MM.1S (cell line): ENCODE data around the gene BORCS6.

Experiments
- DNase-seq: peaks from one replicate; pipeline ENCODE4 v3.0.0-alpha.2; 2015
- H2AFZ ChIP-seq: fragments of 300-600 bp; sonication (generic); 2 replicates; pipeline ENCODE4 v1.6.0; 2016; ENCODE audit warnings: antibody characterized with exemption, low read length
- H3F3A ChIP-seq: fragments of 300-600 bp; sonication (generic); 2 replicates; pipeline ENCODE4 v1.6.1; 2016; ENCODE audit warnings: mild to moderate bottlenecking, antibody characterized with exemption, low read length, moderate library complexity, mixed read lengths; ENCODE audit not compliant: insufficient read depth
- H3K27ac ChIP-seq: fragments of 300-600 bp; sonication (generic); 2 replicates; pipeline ENCODE4 v1.5.1; 2016; ENCODE audit warnings: mild to moderate bottlenecking, low read length
- H3K27me3 ChIP-seq: fragments of 300-600 bp; sonication (generic); replicated peaks from 2 replicates; pipeline ENCODE4 v1.6.0; 2016; ENCODE audit warnings: low read length; ENCODE audit not compliant: insufficient read depth
- H3K36me3 ChIP-seq: fragments of 300-600 bp; sonication (generic); replicated peaks from 2 replicates; pipeline ENCODE4 v1.6.1; 2016; ENCODE audit warnings: mild to moderate bottlenecking, low read length, mixed read lengths; ENCODE audit not compliant: insufficient read depth
- H3K4me1 ChIP-seq: fragments of 300-600 bp; sonication (generic); 2 replicates; pipeline ENCODE4 v1.6.1; 2016; ENCODE audit warnings: low read length, mixed read lengths
- H3K4me2 ChIP-seq: fragments of 300-600 bp; sonication (generic); 2 replicates; pipeline ENCODE4 v1.6.0; 2016; ENCODE audit warnings: low read depth, low read length
- H3K4me3 ChIP-seq: fragments of 300-600 bp; sonication (generic); 2 replicates; pipeline ENCODE4 v1.5.1; 2016; ENCODE audit warnings: low read length, mixed read lengths
- H3K79me2 ChIP-seq: fragments of 300-600 bp; sonication (generic); 2 replicates; pipeline ENCODE4 v1.6.1; 2016; ENCODE audit warnings: mixed run types, low read length, mixed read lengths
- H3K9ac ChIP-seq: fragments of 300-600 bp; sonication (generic); 2 replicates; pipeline ENCODE4 v1.6.1; 2016; ENCODE audit warnings: low read length, mixed read lengths
- H3K9me2 ChIP-seq: fragments of 300-600 bp; sonication (generic); replicated peaks from 2 replicates; pipeline ENCODE4 v1.6.1; 2016; ENCODE audit warnings: mild to moderate bottlenecking, low read length, mixed read lengths; ENCODE audit not compliant: insufficient read depth
- H3K9me3 ChIP-seq: fragments of 300-600 bp; sonication (generic); replicated peaks from 2 replicates; pipeline ENCODE4 v1.6.1; 2016; ENCODE audit warnings: mild to moderate bottlenecking, low read length, mixed read lengths; ENCODE audit not compliant: insufficient read depth
- H4K20me1 ChIP-seq: fragments of 300-600 bp; sonication (generic); 2 replicates; pipeline ENCODE4 v1.6.1; 2016; ENCODE audit warnings: mild to moderate bottlenecking, low read length, moderate library complexity, mixed read lengths; ENCODE audit not compliant: insufficient read depth
- CTCF ChIP-seq: fragments of 300-600 bp; sonication (generic); IDR thresholded peaks from 2 replicates; pipeline ENCODE4 v1.5.1; 2016; ENCODE audit warnings: antibody characterized with exemption, low read length, mixed read lengths
- EZH2 ChIP-seq: fragments of 300-600 bp; sonication (generic); optimal IDR thresholded peaks from 2 replicates; pipeline ENCODE3; 2017; ENCODE audit warnings: low read depth, mild to moderate bottlenecking, antibody characterized with exemption, low read length, mixed read lengths
- EZH2phosphoT487 ChIP-seq: fragments of 300-600 bp; sonication (generic); IDR thresholded peaks from 2 replicates; pipeline ENCODE4 v1.6.1; 2018; ENCODE audit warnings: antibody characterized with exemption, low read length

Gene BORCS6

GRCh38 chr17:8154608-8155155 lies 35.3 kb downstream of the BORCS6 start:
- H3K9ac ChIP-seq: no peak overlapping the region
- H3K4me3 ChIP-seq: no peak overlapping the region

GRCh38 chr17:8153957-8154607 lies 35.9 kb downstream of the BORCS6 start:
- Histone ChIP-seq H3K79me2 (peaks cover 32% of the 10 kb centered on the region), H3K9me2 (no peaks in the 10 kb centered on the region), H3K36me3 (no peaks in the 10 kb centered on the region), H2AFZ (no peak overlapping the region), H3K4me2 (no peak overlapping the region), H3K9ac (no peak overlapping the region), H3F3A (peaks cover 22% of the 10 kb centered on the region), H3K4me1 (peaks cover 21% of the 10 kb centered on the region), H4K20me1 (no peaks in the 10 kb centered on the region), H3K4me3 (no peak overlapping the region), H3K9me3 (no peaks in the 10 kb centered on the region), H3K27ac (no peak overlapping the region), H3K27me3 (no peaks in the 10 kb centered on the region)
- DNase-seq: no peak
- TF ChIP-seq EZH2 (no peak), EZH2phosphoT487 (no peak)

More at GRCh38 chr17:8154608-8155155, 35.3 kb downstream of the BORCS6 start:
- TF ChIP-seq CTCF (no peak), EZH2 (no peak), EZH2phosphoT487 (no peak)
- no peak overlapping the region for H3K27ac ChIP-seq
- H3K79me2 ChIP-seq: peaks cover 31% of the 10 kb centered on the region
- H2AFZ ChIP-seq: no peak overlapping the region
- H3K4me1 ChIP-seq: peaks cover 21% of the 10 kb centered on the region
- no peaks in the 10 kb centered on the region for H3K36me3 ChIP-seq
- no peaks in the 10 kb centered on the region for H3K9me3 ChIP-seq
- H3K4me2 ChIP-seq: 0 out of 2 replicates have a peak overlapping the region, but pooled peaks have one; percentile 94
- DNase-seq: no peak
- peaks cover 22% of the 10 kb centered on the region for H3F3A ChIP-seq
- H4K20me1 ChIP-seq: no peaks in the 10 kb centered on the region
- H3K9me2 ChIP-seq: no peaks in the 10 kb centered on the region
- H3K27me3 ChIP-seq: no peaks in the 10 kb centered on the region

GRCh38 chr17:8153525-8153956 lies 36.4 kb downstream of the BORCS6 start:
- no peak overlapping the region for H3K27ac ChIP-seq
- peaks cover 21% of the 10 kb centered on the region for H3K4me1 ChIP-seq
- H3K9me3 ChIP-seq: no peaks in the 10 kb centered on the region
- no peak overlapping the region for H3K4me3 ChIP-seq
- no peak overlapping the region for H2AFZ ChIP-seq
- H4K20me1 ChIP-seq: no peaks in the 10 kb centered on the region
- H3K9me2 ChIP-seq: no peaks in the 10 kb centered on the region
- H3K27me3 ChIP-seq: no peaks in the 10 kb centered on the region
- peaks cover 32% of the 10 kb centered on the region for H3K79me2 ChIP-seq
- no peak overlapping the region for H3K9ac ChIP-seq
- DNase-seq: no peak
- no peak overlapping the region for H3K4me2 ChIP-seq
- H3K36me3 ChIP-seq: no peaks in the 10 kb centered on the region; the same call in 1 of the 2 replicates
- TF ChIP-seq EZH2: no peak
- TF ChIP-seq EZH2phosphoT487: no peak
- no peak for TF ChIP-seq CTCF
- peaks cover 21% of the 10 kb centered on the region for H3F3A ChIP-seq

GRCh38 chr17:8153031-8153451 lies 36.9 kb downstream of the BORCS6 start:
- no peak overlapping the region for H3K9ac ChIP-seq
- no peak overlapping the region for H3K4me2 ChIP-seq

More at GRCh38 chr17:8153031-8153451, 36.9 kb downstream of the BORCS6 start:
- Histone ChIP-seq H3K36me3 (no peaks in the 10 kb centered on the region; the same call in 1 of the 2 replicates), H3K27me3 (no peaks in the 10 kb centered on the region), H3K79me2 (peaks cover 32% of the 10 kb centered on the region), H3K9me2 (no peaks in the 10 kb centered on the region), H3F3A (peaks cover 16% of the 10 kb centered on the region), H3K27ac (no peak overlapping the region), H3K9me3 (no peaks in the 10 kb centered on the region), H3K4me3 (no peak overlapping the region), H2AFZ (no peak overlapping the region), H4K20me1 (no peaks in the 10 kb centered on the region), H3K4me1 (peaks cover 21% of the 10 kb centered on the region)
- TF ChIP-seq CTCF (no peak), EZH2 (no peak), EZH2phosphoT487 (no peak)
- DNase-seq: no peak
